Suprapubic skin (tissue), 4 donors: ENCODE results near the gene MAD2L2. TPM values are rescaled to one million over a fixed set of nuclear protein-coding genes. Genes with fewer than 3 reads are reported as not detected.

ENCODE experiments used
- DNase-seq, 2 donors: peaks; one replicate each; pipeline ENCODE4 v3.0.0-alpha.2; 2019; ENCODE audit warnings: low spot score in 2 of 2
- H3K27ac ChIP-seq: fragments of 200-600 bp; sonication (generic); one replicate; pipeline ENCODE4 v1.5.1; 2019
- H3K27me3 ChIP-seq: fragments of 200-600 bp; sonication (generic); one replicate; pipeline ENCODE4 v1.5.1; 2019
- H3K36me3 ChIP-seq: fragments of 200-600 bp; sonication (generic); one replicate; pipeline ENCODE4 v1.5.1; 2019
- H3K4me1 ChIP-seq: fragments of 200-600 bp; sonication (generic); one replicate; pipeline ENCODE4 v1.5.1; 2019
- H3K4me3 ChIP-seq: fragments of 200-600 bp; sonication (generic); one replicate; pipeline ENCODE4 v1.5.1; 2019; ENCODE audit warnings: mild to moderate bottlenecking
- H3K9me3 ChIP-seq: fragments of 200-600 bp; sonication (generic); one replicate; pipeline ENCODE4 v1.5.1; 2019
- EP300 ChIP-seq: sonication (generic); formaldehyde crosslinking; IDR thresholded peaks from one replicate; pipeline ENCODE4 v1.6.1; 2017; ENCODE audit warnings: antibody characterized with exemption
- POLR2A ChIP-seq, 2 donors: fragments of 450-650 bp; IDR thresholded peaks; one replicate each; pipeline ENCODE4 v1.6.1; 2017; ENCODE audit warnings: antibody characterized with exemption in 2 of 2, mild to moderate bottlenecking in 2 of 2, moderate library complexity in 2 of 2
- POLR2AphosphoS5 ChIP-seq, 3 donors: sonication (generic); formaldehyde crosslinking; IDR thresholded peaks; one replicate each; pipeline ENCODE4 v1.6.1; 2017; ENCODE audit warnings: antibody characterized with exemption in 3 of 3
- WGBS: methylation state at CpG from one replicate; pipeline ENCODE4 v1.1.5; 2018; 5-methylcytosine and 5-hydroxymethylcytosine counted together
- total RNA-seq, 4 donors: library from RNA; depleted of rRNA; stranded (reverse); fragments of >200 nt; gene quantifications; one replicate each; pipeline ENCODE4 v1.1.0, GENCODE V29; 2016
- TF ChIP-seq, protein P1 (sequence below), 2 donors: fragments of 200-600 bp in 1 of 2; fragments of 450-650 bp in 1 of 2; sonication (generic) in 1 of 2; IDR thresholded peaks; one replicate each; pipeline ENCODE4 v1.5.1; 2016 to 2019; ENCODE audit warnings: antibody characterized with exemption in 2 of 2, mild to moderate bottlenecking in 1 of 2, moderate library complexity in 1 of 2

The MAD2L2 gene
- total RNA-seq, 4 donors from 2014 or later = 25.4 to 35.0 (median 32.7) TPM

DNA sequence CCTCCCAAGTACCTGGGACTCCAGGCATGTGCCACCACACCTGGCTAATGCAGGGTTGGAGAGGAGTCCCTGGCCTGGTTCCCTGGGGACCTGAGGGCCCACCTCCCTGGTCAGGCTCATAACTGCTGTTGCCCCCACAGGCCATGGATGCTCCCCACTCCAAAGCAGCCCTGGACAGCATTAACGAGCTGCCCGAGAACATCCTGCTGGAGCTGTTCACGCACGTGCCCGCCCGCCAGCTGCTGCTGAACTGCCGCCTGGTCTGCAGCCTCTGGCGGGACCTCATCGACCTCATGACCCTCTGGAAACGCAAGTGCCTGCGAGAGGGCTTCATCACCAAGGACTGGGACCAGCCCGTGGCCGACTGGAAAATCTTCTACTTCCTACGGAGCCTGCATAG, 12.4 kb downstream of the MAD2L2 start:
- Histone ChIP-seq H3K27me3 (no peaks in the 10 kb centered on the region), H3K4me3 (no peak overlapping the region), H3K27ac (no peak overlapping the region), H3K4me1 (peaks cover 14% of the 10 kb centered on the region), H3K36me3 (peaks cover 38% of the 10 kb centered on the region), H3K9me3 (no peaks in the 10 kb centered on the region)
- no peak for TF ChIP-seq EP300
- no peak for TF ChIP-seq POLR2AphosphoS5 (IDR thresholded peaks at IDR 0.05)
- TF ChIP-seq, protein P1, sequence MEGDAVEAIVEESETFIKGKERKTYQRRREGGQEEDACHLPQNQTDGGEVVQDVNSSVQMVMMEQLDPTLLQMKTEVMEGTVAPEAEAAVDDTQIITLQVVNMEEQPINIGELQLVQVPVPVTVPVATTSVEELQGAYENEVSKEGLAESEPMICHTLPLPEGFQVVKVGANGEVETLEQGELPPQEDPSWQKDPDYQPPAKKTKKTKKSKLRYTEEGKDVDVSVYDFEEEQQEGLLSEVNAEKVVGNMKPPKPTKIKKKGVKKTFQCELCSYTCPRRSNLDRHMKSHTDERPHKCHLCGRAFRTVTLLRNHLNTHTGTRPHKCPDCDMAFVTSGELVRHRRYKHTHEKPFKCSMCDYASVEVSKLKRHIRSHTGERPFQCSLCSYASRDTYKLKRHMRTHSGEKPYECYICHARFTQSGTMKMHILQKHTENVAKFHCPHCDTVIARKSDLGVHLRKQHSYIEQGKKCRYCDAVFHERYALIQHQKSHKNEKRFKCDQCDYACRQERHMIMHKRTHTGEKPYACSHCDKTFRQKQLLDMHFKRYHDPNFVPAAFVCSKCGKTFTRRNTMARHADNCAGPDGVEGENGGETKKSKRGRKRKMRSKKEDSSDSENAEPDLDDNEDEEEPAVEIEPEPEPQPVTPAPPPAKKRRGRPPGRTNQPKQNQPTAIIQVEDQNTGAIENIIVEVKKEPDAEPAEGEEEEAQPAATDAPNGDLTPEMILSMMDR (IDR thresholded peaks at IDR 0.05) = no peak
- TF ChIP-seq POLR2A (IDR thresholded peaks at IDR 0.05) = no peak
- no peak for DNase-seq
- WGBS = 72% methylated on average over 3 of the region's 14 CpGs

DNA sequence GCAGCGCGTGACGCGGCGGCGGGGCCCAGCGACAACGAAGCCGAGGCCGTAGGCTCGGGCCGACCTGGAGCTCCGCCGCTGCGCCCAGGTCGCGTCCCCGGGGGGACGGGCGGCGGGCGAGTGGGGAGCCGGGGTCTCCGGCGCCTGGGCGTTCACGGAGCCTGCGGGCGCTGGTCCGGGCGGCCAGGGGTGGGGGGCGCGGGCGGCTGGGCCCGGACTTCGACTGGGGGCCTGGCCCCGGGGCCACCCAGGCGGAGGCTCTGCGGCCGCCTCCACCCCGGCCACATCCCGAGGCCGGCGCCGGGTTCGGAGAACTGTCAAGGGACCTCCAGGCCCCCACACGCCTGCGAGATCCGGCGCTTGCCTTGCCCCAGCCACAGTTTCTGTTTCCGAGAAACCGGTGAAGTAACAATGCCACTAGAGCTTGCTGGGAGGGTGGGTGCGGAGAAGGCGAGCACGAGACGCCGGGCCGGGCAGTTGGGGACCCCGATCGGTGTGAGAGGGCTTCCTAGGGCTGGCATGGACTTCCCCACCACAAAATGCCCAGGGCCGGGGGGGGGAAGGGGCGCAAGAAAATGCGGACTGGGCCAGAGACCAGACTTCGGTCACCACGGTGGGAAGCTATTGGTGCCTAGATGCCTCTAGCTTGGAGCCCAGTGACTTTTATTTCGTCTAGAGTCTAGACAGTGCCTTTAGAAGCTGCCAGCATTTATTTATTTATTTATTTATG, 16.4 kb downstream of the MAD2L2 start:
- peaks cover 30% of the 10 kb centered on the region for H3K36me3 ChIP-seq

DNA sequence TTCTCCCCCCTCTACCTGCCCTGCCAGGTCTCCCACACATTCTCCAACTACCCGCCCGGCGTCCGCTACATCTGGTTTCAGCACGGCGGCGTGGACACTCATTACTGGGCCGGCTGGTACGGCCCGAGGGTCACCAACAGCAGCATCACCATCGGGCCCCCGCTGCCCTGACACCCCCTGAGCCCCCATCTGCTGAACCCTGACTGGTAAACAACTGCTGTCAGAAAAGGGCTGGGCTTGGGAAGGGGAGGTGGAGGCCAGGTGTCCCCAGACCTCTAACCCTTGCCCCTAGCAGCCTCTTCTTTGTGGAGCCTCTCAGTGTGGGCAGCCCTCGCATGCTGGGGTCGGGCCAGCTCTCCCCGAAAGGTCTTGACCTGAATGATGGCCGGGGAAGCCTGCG, 19.8 kb downstream of the MAD2L2 start:
- Histone ChIP-seq H3K4me1 (peaks cover 14% of the 10 kb centered on the region), H3K4me3 (no peak overlapping the region), H3K9me3 (no peaks in the 10 kb centered on the region), H3K36me3 (peaks cover 34% of the 10 kb centered on the region), H3K27me3 (no peaks in the 10 kb centered on the region), H3K27ac (no peak overlapping the region)
- 94% methylated on average over 16 of the region's 17 CpGs for WGBS
- DNase-seq = no peak
- TF ChIP-seq EP300 (no peak), POLR2AphosphoS5 (IDR thresholded peaks at IDR 0.05) (no peak), POLR2A (IDR thresholded peaks at IDR 0.05) (no peak)
- TF ChIP-seq, protein P1 (IDR thresholded peaks at IDR 0.05) = no peak

More for the DNA sequence above, 16.4 kb downstream of the MAD2L2 start:
- H3K27me3 ChIP-seq = no peaks in the 10 kb centered on the region
- peaks cover 14% of the 10 kb centered on the region for H3K4me1 ChIP-seq
- DNase-seq = peak in 1 of 2 donors; percentile 74
- H3K4me3 ChIP-seq = peak overlapping the region; percentile 89
- no peaks in the 10 kb centered on the region for H3K9me3 ChIP-seq
- H3K27ac ChIP-seq = peak overlapping the region; percentile 82
- TF ChIP-seq POLR2AphosphoS5 (IDR thresholded peaks at IDR 0.05) = no peak
- TF ChIP-seq POLR2A (IDR thresholded peaks at IDR 0.05) = no peak
- TF ChIP-seq EP300 = no peak
- TF ChIP-seq, protein P1 (IDR thresholded peaks at IDR 0.05) = no peak
- WGBS = 1% methylated on average over 20 of the region's 66 CpGs

DNA sequence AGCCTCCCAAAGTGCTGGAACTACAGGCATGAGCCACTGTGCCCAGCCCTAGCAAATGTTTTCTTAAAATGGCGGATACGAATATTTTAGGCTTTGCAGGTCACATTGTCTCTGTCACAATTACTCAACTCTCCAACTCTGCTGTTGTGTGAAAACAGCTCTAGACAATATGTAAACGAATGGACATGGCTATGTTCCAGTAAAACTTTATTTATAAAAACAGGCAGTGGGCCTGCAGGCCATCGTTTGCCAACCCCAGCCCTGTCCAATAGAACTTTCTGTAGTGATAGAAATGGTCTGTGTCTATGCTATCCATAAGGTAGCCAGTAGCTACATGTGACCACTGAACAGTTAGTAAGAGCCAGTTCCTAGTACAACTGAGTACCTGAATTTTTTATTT, 21.2 kb downstream of the MAD2L2 start:
- no peaks in the 10 kb centered on the region for H3K9me3 ChIP-seq
- no peaks in the 10 kb centered on the region for H3K27me3 ChIP-seq
- WGBS = 82% methylated on average over 4 of the region's 4 CpGs
- peaks cover 25% of the 10 kb centered on the region for H3K4me1 ChIP-seq
- H3K36me3 ChIP-seq = peaks cover 34% of the 10 kb centered on the region
- TF ChIP-seq POLR2AphosphoS5 (IDR thresholded peaks at IDR 0.05) (no peak), EP300 (no peak), POLR2A (IDR thresholded peaks at IDR 0.05) (no peak)
- TF ChIP-seq, protein P1 (IDR thresholded peaks at IDR 0.05) = no peak
- DNase-seq = no peak
- no peak overlapping the region for H3K4me3 ChIP-seq
- no peak overlapping the region for H3K27ac ChIP-seq

DNA sequence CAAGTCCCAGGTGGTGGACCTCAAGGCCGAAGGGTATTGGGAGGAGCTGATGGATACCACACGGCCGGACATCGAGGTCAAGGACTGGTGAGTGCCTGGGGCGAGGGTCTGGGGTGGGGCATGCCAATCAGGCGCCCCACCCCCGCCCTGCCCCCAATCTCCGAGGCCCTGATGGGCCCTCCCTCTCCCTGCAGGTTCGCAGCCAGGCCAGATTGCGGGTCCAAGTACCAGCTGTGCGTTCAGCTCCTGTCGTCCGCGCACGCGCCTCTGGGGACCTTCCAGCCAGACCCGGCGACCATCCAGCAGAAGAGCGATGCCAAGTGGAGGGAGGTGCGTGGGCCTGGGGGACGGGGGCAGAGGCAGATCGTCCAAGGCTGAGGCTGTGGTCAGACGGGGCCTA, 22.4 kb downstream of the MAD2L2 start:
- Histone ChIP-seq H3K4me3 (no peak overlapping the region), H3K36me3 (peaks cover 34% of the 10 kb centered on the region), H3K27me3 (no peaks in the 10 kb centered on the region), H3K27ac (no peak overlapping the region), H3K9me3 (no peaks in the 10 kb centered on the region), H3K4me1 (peaks cover 23% of the 10 kb centered on the region)
- TF ChIP-seq POLR2A (IDR thresholded peaks at IDR 0.05) = no peak
- TF ChIP-seq POLR2AphosphoS5 (IDR thresholded peaks at IDR 0.05) = no peak
- TF ChIP-seq, protein P1 (IDR thresholded peaks at IDR 0.05) = no peak
- no peak for TF ChIP-seq EP300
- DNase-seq = no peak
- WGBS = 90% methylated on average over 12 of the region's 23 CpGs
